AG10803 (cell line): ENCODE results near the gene NDUFA12.

Experiments
- DNase-seq: peaks from one replicate; pipeline ENCODE4 v3.0.0; 2010; ENCODE audit warnings: low read depth
- H3K4me3 ChIP-seq: 2 replicates; pipeline ENCODE4 v1.5.1; 2011; ENCODE audit warnings: mild to moderate bottlenecking, low read length, control low read depth
- TF ChIP-seq, protein P1 (sequence below): conservative IDR thresholded peaks from 2 replicates; pipeline ENCODE4 v1.5.1; 2011; ENCODE audit warnings: mild to moderate bottlenecking, low read length, control low read depth, inconsistent platforms

NDUFA12 gene

DNA sequence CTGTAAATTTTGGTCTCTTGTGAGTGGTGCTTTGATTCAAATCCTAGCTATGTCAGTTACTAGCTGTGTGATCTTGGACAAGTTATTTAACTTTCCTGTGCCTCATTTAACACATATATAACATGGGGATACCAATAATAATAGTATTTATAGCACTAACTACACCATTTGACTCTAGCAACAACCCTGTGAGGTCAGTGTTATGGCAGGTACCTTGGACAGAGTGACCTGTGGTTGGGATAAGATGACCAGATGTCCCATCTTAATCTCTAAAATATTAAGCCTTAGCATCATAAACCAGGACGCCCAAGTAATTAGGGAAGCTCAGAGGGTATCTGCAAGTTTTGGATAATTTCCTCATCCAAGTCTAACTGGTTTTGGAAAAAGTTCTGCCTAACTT, 73.7 kb downstream of the NDUFA12 start:
- TF ChIP-seq, protein P1, sequence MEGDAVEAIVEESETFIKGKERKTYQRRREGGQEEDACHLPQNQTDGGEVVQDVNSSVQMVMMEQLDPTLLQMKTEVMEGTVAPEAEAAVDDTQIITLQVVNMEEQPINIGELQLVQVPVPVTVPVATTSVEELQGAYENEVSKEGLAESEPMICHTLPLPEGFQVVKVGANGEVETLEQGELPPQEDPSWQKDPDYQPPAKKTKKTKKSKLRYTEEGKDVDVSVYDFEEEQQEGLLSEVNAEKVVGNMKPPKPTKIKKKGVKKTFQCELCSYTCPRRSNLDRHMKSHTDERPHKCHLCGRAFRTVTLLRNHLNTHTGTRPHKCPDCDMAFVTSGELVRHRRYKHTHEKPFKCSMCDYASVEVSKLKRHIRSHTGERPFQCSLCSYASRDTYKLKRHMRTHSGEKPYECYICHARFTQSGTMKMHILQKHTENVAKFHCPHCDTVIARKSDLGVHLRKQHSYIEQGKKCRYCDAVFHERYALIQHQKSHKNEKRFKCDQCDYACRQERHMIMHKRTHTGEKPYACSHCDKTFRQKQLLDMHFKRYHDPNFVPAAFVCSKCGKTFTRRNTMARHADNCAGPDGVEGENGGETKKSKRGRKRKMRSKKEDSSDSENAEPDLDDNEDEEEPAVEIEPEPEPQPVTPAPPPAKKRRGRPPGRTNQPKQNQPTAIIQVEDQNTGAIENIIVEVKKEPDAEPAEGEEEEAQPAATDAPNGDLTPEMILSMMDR = no peak
- H3K4me3 ChIP-seq = no peak overlapping the region
- DNase-seq = no peak

GRCh38 chr12:94925729-94926128, 77.8 kb downstream of the NDUFA12 start:
- no peak for DNase-seq
- TF ChIP-seq, protein P1 = no peak

GRCh38 chr12:94925206-94925605, 78.3 kb downstream of the NDUFA12 start:
- TF ChIP-seq, protein P1 = no peak
- H3K4me3 ChIP-seq = no peak overlapping the region
- no peak for DNase-seq

More at GRCh38 chr12:94925729-94926128, 77.8 kb downstream of the NDUFA12 start:
- no peak overlapping the region for H3K4me3 ChIP-seq

DNA sequence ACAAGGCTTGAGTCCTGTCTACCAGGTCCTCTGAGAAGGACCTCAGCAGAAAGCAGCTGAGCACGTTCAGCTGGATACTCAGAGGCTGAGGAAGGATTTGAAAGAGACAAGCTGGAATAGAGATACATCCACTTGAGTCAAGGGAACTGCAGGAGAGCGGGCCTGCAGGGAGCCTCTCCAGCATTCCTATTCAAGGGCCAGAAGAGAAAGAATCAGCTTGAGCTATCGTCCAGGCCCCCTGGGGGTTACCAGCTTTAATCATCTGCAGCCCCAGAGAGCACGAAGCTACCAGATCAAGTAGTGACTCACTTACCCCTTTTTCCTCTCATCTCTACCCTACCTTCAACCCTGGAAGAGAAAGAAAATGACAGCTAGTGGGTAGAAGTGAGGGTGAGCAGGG, 80.9 kb downstream of the NDUFA12 start:
- TF ChIP-seq, protein P1 = no peak
- no peak overlapping the region for H3K4me3 ChIP-seq
- DNase-seq = no peak
